ENCODE data around the gene TNFRSF21.
"Not testable (repeated sequence)": the region's sequence is repeated elsewhere in the genome, so short reads cannot be mapped to it uniquely, and the experiment has no call there.

Gene TNFRSF21

GRCh38 chr6:47335466-47335865, 25.8 kb upstream of the TNFRSF21 start:
- H3K27ac ChIP-seq: no peak overlapping the region
- no peak for TF ChIP-seq CTCF (IDR thresholded peaks at IDR 0.05)
- H3K9me3 ChIP-seq: peaks cover 0 to 3% (median 0%) of the 10 kb centered on the region in 3 donors
- H3K36me3 ChIP-seq: no peaks in the 10 kb centered on the region
- H3K27me3 ChIP-seq: no peaks in the 10 kb centered on the region
- no peak for DNase-seq
- H3K4me3 ChIP-seq: no peak overlapping the region
- H3K4me1 ChIP-seq: no peaks in the 10 kb centered on the region
- intact Hi-C loops (cut with DNase I; ENCODE audit: low total_unique reads): no loop called here

- Histone ChIP-seq H3K4me3 (no peak overlapping the region), H3K36me3 (no peaks in the 10 kb centered on the region), H3K27ac (no peak overlapping the region), H3K9me3 (peaks cover 0 to 3% (median 0%) of the 10 kb centered on the region in 3 donors), H3K27me3 (no peaks in the 10 kb centered on the region), H3K4me1 (no peaks in the 10 kb centered on the region)
- no peak for DNase-seq
- TF ChIP-seq CTCF (IDR thresholded peaks at IDR 0.05): no peak
- intact Hi-C loops (cut with DNase I; ENCODE audit: low total_unique reads): no loop called here
Measured at GRCh38 chr6:47334334-47334733, 24.6 kb upstream of the TNFRSF21 start.

DNA sequence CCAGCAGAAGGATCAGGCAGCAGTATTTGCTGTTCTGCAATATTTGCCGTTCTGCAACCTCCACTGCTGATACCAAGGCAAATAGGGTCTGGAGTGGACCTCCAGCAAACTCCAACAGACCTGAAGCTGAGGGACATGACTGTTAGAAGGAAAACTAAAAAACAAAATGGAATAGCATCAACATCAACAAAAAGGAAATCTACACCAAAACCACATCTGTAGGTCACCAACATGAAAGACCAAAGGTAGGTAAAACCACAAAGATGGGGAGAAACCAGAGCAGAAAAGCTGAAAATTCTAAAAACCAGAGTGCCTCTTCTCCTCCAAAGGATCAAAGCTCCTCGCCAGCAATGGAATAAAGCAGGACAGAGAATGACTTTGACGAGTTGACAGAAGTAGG, 18.9 kb upstream of the TNFRSF21 start:
- H3K9me3 ChIP-seq; DNase-seq; intact Hi-C loops (cut with DNase I; ENCODE audit: low total_unique reads); H3K27ac ChIP-seq; H3K4me3 ChIP-seq; H3K36me3 ChIP-seq; H3K4me1 ChIP-seq; H3K27me3 ChIP-seq: not testable (repeated sequence)

DNA sequence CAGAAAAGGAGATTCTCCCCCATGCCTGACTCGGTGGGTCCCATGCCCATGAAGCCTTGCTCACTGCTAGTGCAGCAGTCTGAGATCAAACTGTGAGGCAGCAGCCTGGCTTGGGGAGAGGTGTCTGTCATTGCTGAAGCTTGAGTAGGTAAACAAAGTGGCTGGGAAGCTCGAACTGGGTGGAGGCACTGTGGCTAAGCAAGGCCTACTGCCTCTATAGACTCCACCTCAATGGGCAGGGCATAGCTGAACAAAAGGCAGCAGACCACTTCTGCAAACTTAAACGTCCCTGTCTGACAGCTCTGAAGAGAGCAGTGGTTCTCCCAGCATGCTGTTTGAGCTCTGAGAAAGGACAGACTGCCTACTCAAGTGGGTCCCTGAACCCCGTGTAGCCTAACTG, 18.4 kb upstream of the TNFRSF21 start:
- H3K4me1 ChIP-seq; H3K4me3 ChIP-seq; H3K9me3 ChIP-seq; H3K27me3 ChIP-seq; DNase-seq; H3K36me3 ChIP-seq; intact Hi-C loops (cut with DNase I; ENCODE audit: low total_unique reads); H3K27ac ChIP-seq: not testable (repeated sequence)

DNA sequence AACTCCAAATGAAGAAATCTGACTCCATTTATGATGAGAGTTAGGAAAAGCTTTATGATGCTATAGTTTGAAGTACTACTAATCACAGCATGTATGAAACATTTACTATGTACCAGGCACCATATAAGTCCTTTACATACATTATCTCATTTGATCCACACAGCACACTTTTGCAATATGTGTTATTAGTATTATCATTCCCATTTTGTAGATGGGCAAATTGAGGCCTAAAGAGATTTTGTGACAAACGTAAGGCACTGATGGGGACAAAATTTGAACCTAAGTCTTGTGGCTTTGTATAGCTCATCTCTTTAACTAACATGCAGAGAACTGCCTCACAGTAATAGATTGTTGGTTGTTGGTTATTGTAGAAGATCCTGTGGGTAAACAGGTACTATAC, 14.2 kb upstream of the TNFRSF21 start:
- no peak overlapping the region for H3K4me3 ChIP-seq
- H3K4me1 ChIP-seq: no peaks in the 10 kb centered on the region
- TF ChIP-seq CTCF (IDR thresholded peaks at IDR 0.05): no peak
- no peak overlapping the region for H3K27ac ChIP-seq
- H3K9me3 ChIP-seq: no peaks in the 10 kb centered on the region
- intact Hi-C loops (cut with DNase I; ENCODE audit: low total_unique reads): no loop called here
- H3K27me3 ChIP-seq: no peaks in the 10 kb centered on the region
- no peaks in the 10 kb centered on the region for H3K36me3 ChIP-seq
- no peak for DNase-seq

DNA sequence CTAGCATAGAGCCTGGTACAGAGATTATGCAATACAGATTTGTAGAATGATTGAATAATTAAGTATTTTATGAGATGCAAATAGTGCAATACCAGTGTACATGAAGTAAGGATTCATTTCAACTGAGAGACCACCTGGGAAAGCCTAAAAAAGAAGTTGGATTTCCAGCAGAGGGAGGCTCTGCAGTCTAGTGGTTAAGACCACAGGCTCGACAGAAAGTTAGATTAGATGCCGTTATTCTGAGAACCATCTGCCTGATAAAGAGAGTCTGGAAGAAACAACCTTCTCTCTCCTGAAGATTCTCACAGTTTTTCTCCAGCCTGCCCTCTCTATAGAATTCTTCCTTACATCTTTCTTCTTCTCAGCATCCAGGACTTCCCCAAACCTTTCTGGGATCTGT, 13.6 kb upstream of the TNFRSF21 start:
- intact Hi-C loops (cut with DNase I; ENCODE audit: low total_unique reads): no loop called here
- DNase-seq: no peak
- no peak for TF ChIP-seq CTCF (IDR thresholded peaks at IDR 0.05)
- Histone ChIP-seq H3K9me3 (no peaks in the 10 kb centered on the region), H3K27me3 (no peaks in the 10 kb centered on the region), H3K4me1 (no peaks in the 10 kb centered on the region), H3K27ac (no peak overlapping the region), H3K4me3 (no peak overlapping the region), H3K36me3 (no peaks in the 10 kb centered on the region)

- Histone ChIP-seq H3K4me3 (no peak overlapping the region), H3K9me3 (no peaks in the 10 kb centered on the region), H3K27me3 (peaks cover 0 to 7% of the 10 kb centered on the region in 2 donors), H3K27ac (no peak overlapping the region), H3K36me3 (no peaks in the 10 kb centered on the region), H3K4me1 (no peaks in the 10 kb centered on the region)
- no peak for DNase-seq
- intact Hi-C loops (cut with DNase I; ENCODE audit: low total_unique reads): no loop called here
- TF ChIP-seq CTCF (IDR thresholded peaks at IDR 0.05): no peak
Measured at GRCh38 chr6:47321577-47321976, 11.9 kb upstream of the TNFRSF21 start.

Data from tibial artery (tissue), 4 donors.